Measurements from ENCODE around the gene PIK3R4. TPM values are rescaled to one million over a fixed set of nuclear protein-coding genes. Genes with fewer than 3 reads are reported as not detected.
A peak's percentile ranks its signal among the peaks of the same experiment; 100 is the strongest.

The PIK3R4 gene
- total RNA-seq, 1 donor from 2014 or later, result 19.1 TPM

DNA sequence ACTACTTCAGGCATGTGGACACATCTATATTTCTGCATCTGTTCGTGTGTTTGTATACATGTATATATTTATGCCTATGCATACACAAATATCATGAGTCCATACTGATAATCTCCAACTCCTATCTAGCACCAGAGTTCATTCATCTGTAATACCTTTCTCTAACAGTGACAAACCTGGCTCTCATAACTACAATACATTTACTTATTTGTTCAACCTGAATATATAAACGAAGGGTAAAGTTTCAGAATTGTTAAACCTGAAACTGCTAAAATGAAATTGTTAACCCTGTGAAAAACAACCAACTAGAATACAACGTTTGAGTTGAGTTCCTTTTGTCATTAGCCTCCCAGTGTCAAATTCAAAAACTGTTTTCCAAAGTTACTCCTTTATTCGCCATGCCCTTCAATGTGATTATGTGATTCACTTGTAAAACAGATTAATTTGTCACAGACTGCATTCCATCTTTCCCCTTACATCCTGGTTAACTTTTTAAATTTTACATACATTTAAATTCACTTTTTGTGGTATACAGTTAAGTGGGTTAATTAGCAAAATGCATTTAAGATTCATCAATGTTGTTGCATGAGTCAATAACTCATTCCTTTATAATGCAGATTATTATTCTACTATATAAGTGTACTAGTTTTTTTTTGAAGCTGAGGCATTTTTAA, 58.5 kb downstream of the PIK3R4 start:
- ATAC-seq, result no peak

- ATAC-seq, result no peak
These were observed 59.3 kb downstream of the PIK3R4 start for GRCh38 chr3:130687327-130687726.

DNA sequence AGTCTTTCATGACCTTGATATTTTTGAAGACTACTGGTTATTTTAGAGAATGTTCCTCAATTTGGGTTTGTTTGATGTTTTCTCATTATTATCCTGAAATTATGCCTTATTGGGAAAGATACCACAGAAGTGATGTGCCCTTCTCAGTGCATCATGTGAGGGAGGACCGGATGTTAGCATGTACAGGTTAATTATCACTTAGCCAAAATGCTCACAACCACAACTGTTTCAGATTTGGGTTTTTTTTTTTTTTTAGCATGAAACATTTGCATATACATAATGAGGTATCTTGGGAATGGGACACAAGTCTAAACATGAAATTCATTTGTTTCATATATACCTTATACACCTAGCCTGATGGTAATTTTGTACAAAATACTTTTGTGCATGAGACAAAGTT, 59.8 kb downstream of the PIK3R4 start:
- no peak for ATAC-seq

DNA sequence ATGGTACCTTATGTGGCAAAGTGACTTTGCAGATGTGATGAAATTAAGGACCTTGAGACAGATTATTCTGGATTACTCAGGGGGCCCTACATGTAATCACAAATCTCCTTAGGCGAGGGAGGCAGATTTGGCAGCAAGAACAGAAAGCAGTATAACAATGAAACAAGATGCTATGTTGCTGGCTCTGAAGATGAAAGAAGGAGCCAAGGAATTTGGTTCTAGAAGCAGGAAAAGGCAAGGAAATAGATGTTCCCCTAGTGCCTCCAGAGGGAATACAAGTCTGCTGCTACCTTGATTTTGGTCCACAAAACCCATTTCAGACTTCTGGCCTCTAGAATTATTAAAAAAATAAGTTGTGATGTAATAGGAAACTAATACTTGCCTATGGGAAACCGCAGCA, 64.5 kb downstream of the PIK3R4 start:
- ATAC-seq, result no peak

- no peak for ATAC-seq
These were observed 67.4 kb downstream of the PIK3R4 start for GRCh38 chr3:130679218-130679617.

- ATAC-seq, result no peak
These were observed 69.3 kb downstream of the PIK3R4 start for GRCh38 chr3:130677343-130677742.

DNA sequence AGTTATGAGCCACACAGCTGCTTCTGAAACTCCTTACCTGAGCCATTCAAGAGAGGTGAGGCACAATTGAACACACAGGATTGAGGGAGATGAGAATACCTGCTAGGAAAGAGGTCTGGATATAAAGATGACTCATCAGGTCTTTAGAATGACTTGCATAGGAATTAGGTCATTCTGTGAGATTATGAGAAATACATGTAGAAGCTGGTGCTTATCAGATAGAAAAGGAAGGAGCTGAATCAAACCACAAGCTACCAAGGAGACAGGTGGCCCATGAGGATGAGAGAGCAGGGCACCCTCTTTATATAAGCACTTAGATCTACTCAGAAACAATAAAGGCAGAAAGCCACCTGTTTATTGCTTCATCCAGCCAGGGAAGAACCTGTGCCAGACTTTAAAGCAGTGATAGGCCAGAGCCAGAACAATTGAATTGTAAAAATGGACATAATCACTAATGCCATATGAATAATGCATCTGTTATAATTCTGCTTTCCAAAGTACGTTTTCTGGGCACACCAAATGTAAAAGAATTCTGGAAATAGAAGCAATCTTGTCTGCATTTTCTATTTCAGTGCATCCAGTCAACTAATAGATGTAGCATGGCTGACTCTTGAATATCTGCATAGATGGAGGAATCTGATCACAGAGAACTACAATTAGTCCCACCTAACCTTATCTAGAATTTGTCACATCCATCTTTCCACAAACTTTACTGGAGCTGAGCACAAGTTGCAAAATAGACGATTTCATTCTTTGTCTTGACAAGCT, 74.9 kb downstream of the PIK3R4 start:
- no peak for ATAC-seq

GRCh38 chr3:130669740-130670139, 76.9 kb downstream of the PIK3R4 start:
- no peak for ATAC-seq

GRCh38 chr3:130663092-130663491, 83.5 kb downstream of the PIK3R4 start:
- no peak for ATAC-seq

DNA sequence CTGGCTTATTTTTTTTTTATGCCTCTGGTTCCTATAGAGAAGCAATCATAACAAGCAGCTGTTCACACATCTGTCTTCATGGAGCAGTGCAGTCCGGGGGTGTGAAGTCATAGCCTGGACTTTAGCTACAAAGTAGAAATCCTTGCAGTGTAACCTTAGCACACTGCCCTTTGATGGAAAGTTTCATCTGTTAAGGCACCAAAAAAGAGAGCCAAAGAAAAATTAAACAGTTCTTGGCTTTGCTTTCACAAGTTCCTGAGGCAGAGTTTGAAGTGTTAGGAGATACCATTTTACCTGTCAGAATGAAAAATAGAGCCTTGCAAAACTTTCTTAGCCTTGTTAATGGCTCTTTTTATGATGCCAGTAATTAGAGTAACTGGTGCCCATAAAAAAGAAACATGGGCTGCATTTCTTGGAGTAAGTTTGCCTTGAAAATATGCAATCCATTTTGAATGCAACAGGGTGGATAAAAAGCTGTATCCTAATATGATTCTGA, 84.1 kb downstream of the PIK3R4 start:
- ATAC-seq, result no peak

- ATAC-seq, result no peak
These were observed 85.3 kb downstream of the PIK3R4 start for GRCh38 chr3:130661140-130661891.

- no peak for ATAC-seq
These were observed 86.7 kb downstream of the PIK3R4 start for GRCh38 chr3:130659911-130660310.

GRCh38 chr3:130658678-130659077, 88.0 kb downstream of the PIK3R4 start:
- no peak for ATAC-seq

GRCh38 chr3:130656627-130657026, 90.0 kb downstream of the PIK3R4 start:
- no peak for ATAC-seq

GRCh38 chr3:130654921-130655320, 91.7 kb downstream of the PIK3R4 start:
- ATAC-seq, result no peak

DNA sequence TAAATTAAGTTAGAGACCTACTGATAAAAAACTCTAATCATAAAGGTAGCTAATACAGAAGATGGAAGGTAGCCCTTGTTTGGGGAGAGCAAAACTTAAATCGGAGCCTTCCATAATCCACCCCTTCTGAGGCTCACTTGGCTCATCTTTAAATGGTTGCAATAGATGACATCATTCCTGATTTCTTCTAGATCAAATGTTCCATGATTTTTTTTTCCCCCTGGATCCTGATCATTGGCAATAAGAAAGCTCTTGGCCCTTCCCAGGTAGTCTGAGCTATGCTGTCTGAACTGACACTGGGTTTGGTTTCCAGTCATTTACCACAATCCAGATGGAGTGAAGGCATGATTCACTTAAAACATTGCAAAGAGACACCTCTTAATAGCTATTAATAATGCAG, 92.5 kb downstream of the PIK3R4 start:
- no peak for ATAC-seq

GRCh38 chr3:130649061-130649654, 97.5 kb downstream of the PIK3R4 start:
- ATAC-seq, result no peak

DNA sequence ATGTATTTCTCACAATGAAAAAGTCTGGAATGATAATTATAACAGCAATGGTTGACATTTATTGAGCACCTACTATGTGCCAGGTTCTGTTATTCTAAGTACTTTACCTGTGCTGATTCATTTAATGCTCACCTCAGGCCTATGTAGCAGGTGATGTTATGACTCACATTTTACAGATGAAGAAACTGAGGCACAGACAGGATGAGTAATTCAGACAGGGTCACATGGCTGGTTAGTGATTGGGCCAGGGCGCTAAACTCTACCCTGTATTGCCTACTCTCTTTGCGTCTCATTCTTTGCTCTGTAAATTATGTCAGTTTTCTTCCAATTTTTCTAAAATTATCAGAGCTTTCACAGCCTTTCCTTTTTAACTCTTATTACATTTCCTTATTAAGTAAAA, 98.3 kb downstream of the PIK3R4 start:
- no peak for ATAC-seq

GRCh38 chr3:130645261-130645660, 101.4 kb downstream of the PIK3R4 start:
- no peak for ATAC-seq

GRCh38 chr3:130644628-130645253, 101.9 kb downstream of the PIK3R4 start:
- ATAC-seq, result peak; percentile 25

DNA sequence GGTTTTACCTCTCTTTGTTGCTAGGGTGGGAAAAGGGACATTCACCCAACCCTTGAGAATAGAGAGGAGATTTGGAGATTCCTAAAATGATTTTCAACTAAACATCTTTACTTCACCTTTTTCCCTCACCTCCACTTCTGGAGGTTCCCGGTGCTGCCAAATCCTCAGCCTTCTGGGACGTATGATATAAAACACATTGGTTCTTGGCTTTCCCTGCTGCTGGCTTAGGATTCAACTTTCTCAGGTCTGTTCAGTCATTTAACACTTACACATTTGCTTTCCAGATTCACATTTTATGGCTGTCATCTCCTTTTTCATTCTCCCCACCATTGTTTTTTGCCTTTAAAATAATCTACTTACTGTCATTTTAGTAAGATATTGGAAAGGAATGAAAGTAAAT, 106.6 kb downstream of the PIK3R4 start:
- no peak for ATAC-seq

DNA sequence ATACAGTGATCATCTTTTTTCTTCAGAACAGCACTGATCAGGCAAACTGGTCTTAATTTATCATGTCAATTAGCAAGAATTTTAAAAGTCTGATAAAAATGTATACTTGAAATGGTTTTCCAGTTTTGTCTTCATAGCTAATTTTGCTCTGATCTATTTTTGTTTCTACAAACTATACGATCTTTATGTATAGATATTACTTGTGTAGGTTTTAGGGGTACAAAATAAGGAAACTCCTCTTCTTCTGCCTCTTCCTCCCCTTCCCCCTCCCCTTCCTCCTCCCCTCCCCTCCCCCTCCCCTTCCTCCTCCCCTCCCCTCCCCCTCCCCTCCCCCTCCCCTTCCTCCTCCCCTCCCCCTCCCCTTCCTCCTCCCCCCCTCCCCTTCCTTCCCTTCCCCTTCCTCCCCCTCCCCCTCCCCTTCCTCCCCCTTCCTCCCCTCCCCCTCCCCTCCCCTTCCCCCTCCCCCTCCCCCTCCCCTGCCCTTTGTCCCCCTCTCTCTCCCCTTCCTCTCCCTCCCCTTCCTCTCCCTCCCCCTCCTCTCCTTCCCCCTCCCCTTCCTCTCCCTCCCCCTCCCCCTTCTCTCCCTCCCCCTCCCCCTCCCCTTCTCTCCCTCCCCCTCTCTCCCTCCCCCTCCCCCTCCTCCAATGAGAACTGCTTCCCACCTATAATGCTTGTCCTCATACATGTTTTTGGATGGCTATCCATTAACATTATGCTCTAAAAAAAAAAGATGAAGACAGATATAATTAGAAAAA, 110.0 kb downstream of the PIK3R4 start:
- ATAC-seq, result no peak

Data from esophagus mucosa (tissue), 1 donor.